Stimulated activated CD8-positive, alpha-beta memory T cell treated with anti-CD3 and anti-CD28 coated beads, Interleukin-4, amount 100 ng/mL, for 1 hour (primary cell): ENCODE measurements around the gene CCDC69.
"Not testable (repeated sequence)": the region's sequence is repeated elsewhere in the genome, so short reads cannot be mapped to it uniquely, and the experiment has no call there.

Source experiments
- DNase-seq, 2 donors: peaks; one replicate each; pipeline ENCODE4 v3.0.0-alpha.2; 2020; ENCODE audit warnings: low read depth in 2 of 2, low spot score in 1 of 2

CCDC69 gene

DNA sequence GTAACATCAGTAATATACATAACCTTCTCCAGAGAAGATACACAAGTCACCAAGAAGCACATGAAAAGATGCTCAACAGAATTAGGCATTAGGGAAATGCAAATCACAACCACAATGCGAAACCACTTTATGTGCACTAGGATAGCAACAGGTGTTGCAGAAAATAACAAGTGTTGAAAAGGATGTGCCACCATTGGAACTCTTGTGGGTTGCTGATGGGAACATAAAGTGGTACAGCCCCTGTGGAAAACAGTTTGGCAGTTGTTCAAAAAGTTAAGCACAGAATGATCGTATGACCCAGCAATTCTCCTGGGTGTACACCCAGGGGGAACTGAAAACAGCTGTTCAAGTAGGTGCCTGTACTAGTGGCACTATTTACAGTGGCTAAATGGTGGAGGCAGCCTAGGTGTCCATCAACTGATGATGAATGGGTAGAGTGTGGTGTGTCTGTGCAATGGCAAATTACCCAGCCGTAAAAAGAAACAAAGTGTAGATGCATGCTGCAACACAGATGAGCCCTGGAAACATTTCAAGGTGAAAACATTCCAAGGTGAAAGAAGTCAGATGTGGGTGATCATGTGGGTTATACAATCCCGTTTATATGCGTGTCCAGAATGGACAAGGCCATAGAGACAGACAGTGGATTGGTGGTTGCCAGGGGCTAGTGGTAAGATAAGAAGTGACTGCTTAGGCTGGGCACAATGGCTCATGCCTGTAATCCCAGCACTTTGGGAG is 27.2 kb downstream of the CCDC69 start:
- DNase-seq = no peak

DNA sequence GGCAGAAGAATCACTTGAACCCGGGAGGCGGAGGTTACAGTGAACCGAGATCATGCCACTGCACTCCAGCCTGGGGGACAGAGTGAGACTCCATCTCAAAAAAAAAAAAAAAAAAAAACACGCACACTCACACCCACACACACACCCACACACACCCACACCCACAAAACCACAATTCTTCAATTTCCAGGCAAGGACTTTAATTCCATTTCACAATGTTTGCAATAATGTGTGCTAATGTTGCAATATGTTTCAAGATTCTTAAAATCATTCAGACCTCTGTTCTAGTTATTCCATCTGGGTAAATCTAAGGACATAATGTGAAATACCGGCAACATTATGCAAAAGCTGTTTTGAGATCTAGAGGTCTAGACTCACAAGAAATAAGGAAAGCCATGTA is 28.3 kb downstream of the CCDC69 start:
- no peak for DNase-seq

GRCh38 chr5:151192626-151193025 is 31.3 kb downstream of the CCDC69 start:
- no peak for DNase-seq

GRCh38 chr5:151191661-151192060 is 32.2 kb downstream of the CCDC69 start:
- DNase-seq = no peak

- no peak for DNase-seq
These were observed 34.7 kb downstream of the CCDC69 start for GRCh38 chr5:151189151-151189550.

DNA sequence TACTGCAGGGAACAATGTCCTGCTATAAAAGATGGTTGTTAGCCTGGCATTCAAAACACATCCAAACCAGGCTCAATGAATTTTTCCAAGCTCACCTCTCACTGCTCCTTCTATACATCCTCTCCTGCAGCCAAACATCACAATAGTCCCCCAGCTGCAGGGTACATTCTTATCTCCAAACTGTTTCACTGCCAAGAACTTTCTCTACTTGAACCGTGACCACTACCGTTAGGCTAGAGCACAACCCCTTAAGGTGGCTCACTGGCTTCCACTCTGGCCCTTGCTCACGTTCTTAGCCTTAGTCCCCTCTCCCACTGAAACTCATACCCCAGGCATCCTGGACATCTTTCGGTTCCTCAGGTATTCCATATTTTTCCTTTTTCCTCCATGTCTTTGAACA is 37.4 kb downstream of the CCDC69 start:
- no peak for DNase-seq

- no peak for DNase-seq
These were observed 37.8 kb downstream of the CCDC69 start for GRCh38 chr5:151186052-151186451.

GRCh38 chr5:151184316-151185042 is 39.4 kb downstream of the CCDC69 start:
- no peak for DNase-seq

GRCh38 chr5:151183456-151184245 is 40.2 kb downstream of the CCDC69 start:
- DNase-seq = no peak

GRCh38 chr5:151182976-151183375 is 40.9 kb downstream of the CCDC69 start:
- no peak for DNase-seq

GRCh38 chr5:151182524-151182900 is 41.4 kb downstream of the CCDC69 start:
- DNase-seq = no peak

DNA sequence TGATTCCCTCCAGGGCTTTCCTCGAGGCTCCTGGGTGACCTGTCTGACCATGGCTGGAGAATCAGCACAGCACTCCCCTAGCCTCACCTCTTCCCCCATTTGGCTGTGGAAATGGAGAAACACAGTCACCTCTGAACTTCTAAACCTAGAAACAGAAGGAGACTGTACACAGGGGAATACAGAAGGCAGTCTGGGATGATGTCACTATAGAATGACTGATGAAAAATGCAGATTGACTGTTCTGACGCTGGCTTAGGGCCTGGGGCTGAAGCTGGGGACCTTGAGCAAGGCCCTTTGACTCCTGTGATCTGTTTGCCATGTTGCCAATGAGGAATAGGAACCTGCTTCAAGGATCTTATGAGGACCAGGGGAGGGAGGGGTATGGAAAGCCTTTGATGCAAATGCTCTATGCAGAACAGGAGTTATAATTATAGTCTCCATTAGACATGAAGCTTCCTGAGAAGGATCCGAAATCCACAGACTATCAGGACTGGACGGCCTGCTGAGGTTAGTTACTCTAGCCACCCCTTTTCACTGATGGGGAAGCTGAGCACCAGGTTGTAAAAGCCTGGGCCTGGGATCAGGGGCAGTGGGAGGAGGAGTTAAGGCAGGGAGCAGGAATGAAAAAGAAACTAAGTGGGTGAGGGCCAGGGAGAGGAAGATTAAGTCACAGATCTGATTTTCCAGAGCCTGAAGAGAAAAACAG is 41.9 kb downstream of the CCDC69 start:
- no peak for DNase-seq

DNA sequence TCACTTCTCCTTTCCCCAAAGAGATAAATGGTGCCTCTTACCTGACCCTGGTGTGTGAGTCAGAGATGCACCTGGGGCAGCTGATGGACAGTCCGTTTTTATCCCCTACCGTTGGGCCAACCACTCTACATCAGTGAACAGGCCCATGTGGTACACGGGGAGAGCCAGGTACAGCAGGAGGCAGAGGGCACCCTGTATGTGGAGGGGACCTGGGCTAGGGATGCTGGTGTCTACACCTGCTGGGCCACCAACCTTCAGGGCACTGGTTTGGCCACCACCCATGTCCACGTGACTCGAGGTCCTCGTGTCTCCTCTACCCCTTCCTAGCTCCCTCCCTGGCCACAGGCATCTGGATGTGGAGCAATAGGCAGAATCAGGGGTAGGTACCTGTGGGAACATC is 43.6 kb downstream of the CCDC69 start:
- DNase-seq = no peak

DNA sequence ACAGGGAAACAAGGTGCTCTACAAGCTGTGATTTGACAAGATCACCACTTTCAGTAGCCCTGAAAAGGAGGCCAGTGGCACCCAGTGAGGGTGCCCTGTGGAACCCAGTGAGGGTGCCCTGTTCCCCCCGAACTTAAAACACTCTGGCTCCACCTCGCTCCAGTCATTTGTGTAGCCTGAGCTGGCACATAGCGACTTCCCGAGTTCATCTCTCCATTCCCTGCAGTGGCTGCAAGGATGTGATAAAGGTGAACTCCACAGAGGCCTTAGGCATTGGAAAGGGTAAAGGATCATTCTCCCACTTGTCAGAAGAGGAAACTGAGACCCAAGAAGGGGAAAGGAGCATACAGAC is 44.4 kb downstream of the CCDC69 start:
- DNase-seq = no peak

DNA sequence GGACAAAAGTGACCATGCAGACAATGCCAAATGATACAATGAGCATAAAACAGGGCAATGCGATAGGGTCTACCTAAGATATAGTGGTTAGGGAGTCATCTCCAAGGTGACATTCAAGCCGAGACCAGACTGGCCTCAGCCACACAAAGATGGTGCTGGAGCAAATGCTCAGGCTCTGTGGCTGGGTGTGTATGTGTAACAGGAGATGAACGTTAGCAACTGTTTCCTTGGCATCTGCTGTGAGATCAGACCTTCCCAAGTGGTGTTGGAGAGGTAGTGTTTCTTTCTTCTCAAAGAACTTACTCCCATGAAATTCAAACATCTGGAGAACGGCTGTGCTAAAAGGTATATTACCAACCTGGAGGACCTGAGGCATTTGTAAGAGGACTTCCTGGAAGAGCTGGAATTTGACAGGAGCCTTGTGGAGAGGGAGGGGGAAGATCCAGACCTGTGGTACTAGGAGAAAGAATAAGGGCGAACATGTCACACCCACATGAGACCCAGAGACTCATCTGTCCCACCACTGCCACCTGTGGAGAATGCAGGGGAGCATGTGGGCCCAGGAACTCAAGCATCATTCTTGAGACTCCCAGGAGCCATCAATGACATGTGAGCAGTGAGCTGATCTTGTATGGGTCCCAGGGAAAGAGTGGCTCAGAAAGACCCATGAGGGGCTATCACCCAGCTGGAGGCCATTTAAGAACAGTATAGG is 45.0 kb downstream of the CCDC69 start:
- no peak for DNase-seq

DNA sequence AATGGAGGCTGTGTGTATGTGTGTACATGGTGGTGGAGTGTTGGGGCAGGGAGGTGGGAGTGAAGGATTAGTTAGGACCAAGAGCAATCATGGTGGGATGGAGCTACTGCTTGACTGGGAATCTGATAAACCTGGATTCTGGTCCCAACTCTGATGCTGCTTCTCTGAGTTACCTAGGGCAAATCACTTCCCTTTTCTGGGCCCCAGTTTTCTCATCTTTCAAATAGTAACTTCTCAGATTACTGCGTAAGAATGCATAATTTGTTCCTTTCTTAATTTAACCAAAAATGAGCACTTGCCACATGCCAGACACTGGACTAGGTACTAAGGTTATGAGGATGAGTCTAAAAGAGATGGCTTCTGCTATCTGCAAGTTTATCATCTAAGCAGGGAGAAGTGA is 45.5 kb downstream of the CCDC69 start:
- no peak for DNase-seq

DNA sequence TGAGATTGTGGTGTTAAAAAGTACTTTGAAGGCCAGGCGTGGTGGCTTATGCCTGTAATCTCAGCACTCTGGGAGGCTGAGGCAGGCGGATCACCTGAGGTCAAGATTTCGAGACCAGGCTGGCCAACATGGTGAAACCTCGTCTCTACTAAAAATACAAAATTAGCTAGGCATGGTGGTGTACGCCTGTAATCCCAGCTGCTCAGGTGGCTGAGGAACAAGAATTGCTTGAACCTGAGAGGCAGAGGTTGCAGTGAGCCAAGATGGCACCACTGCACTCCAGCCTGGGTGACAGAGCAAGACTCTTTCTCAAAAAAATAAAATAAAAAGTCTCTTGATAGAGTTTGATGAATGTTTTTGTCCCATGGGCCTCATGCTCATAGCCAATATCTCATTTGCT is 47.6 kb downstream of the CCDC69 start:
- DNase-seq = not testable (repeated sequence)

- no peak for DNase-seq
These were observed 49.2 kb downstream of the CCDC69 start for GRCh38 chr5:151174612-151175101.

DNA sequence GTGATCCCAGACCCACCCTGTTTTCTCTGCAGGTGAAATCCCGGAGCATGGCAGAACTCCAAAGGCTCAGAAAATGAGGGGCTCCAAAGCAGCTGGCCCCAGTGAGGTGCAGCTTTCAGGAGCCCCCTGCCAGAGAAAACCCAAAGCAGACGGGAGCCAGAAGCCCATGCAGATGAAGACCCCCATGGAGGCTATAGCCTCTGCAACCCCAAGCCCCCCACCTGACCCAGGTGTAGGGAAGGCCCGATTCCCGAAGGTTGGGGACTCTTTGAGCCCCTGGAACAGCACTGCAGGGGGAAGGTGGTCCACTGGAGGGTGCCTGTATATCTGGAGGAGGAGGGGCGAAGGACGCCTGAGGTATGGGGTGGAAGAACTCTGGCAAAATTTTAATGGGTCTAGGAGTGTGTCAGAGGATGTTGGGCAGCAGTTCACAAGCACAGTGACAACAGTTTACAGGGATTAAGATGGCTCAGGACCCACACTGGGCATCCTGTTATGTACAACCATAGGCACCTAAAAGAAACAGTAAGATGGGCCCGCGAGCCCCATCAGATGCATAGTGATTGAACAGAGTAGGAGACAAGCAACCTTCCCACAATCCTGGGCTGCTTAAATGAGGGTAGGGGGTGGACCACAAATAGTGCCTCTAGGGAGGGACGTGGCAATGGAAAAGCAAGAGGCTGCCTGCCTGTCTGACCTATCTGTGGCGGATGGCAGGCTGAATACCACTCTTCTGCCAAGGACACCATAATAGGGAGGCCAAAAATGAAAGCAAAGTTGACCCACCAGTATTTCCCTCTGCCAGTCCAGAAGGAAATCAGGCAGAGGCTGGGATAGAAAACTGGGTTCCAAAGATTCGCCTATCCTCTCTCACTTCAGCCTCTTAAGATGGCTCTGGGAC is 49.9 kb downstream of the CCDC69 start:
- no peak for DNase-seq

DNA sequence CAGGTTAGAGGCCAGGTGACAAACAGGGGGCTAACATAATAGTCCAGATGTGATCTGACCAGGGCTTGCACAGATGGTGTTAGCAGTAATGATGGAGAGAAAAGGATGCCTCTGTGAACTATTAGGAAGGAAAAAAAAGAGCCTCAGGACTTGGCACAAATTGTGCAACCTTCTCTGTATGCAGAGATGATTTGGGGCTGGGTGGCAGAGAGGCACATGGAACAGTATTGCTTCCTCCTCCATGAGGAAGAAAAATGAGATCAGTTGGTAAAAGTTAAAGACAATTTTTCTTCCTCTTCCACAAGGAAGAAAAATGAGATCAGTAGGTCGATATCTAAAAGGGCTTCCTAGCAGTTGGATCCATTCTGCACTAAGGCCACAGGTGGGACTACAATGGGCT is 52.4 kb downstream of the CCDC69 start:
- DNase-seq = no peak
